SKM-1 treated with dmso at 0.1 percent for 144 hours (cell line): ENCODE results near the gene RBM27.
A peak's percentile ranks its signal among the peaks of the same experiment; 100 is the strongest.
"Not testable (repeated sequence)": the region's sequence is repeated elsewhere in the genome, so short reads cannot be mapped to it uniquely, and the experiment has no call there.

ENCODE experiments used
- DNase-seq: peaks from one replicate; lab custom pipeline; 2025; ENCODE audit not compliant: unreplicated experiment; lab: John Stamatoyannopoulos, UW

The RBM27 gene

GRCh38 chr5:146203011-146203871 is at the start of gene RBM27:
TSS of gene RBM27 (plus strand) at chr5:146203605. CDS start at chr5:146203766, 161 bp downstream.
- DNase-seq: peak; percentile 99

GRCh38 chr5:146158255-146158654 is 45.1 kb upstream of the RBM27 start:
- no peak for DNase-seq

- DNase-seq: no peak
Observed at GRCh38 chr5:146164382-146164781, 39.0 kb upstream of the RBM27 start.

GRCh38 chr5:146165460-146165859 is 37.9 kb upstream of the RBM27 start:
- no peak for DNase-seq

GRCh38 chr5:146165903-146166302 is 37.5 kb upstream of the RBM27 start:
- DNase-seq: no peak

GRCh38 chr5:146169076-146169475 is 34.3 kb upstream of the RBM27 start:
- no peak for DNase-seq

GRCh38 chr5:146173049-146173448 is 30.4 kb upstream of the RBM27 start:
- not testable (repeated sequence) for DNase-seq

GRCh38 chr5:146173597-146173996 is 29.8 kb upstream of the RBM27 start:
- DNase-seq: no peak

GRCh38 chr5:146176805-146177204 is 26.6 kb upstream of the RBM27 start:
- DNase-seq: no peak

GRCh38 chr5:146179696-146180095 is 23.7 kb upstream of the RBM27 start:
- DNase-seq: no peak

GRCh38 chr5:146183403-146183802 is 20.0 kb upstream of the RBM27 start:
- DNase-seq: not testable (repeated sequence)

- no peak for DNase-seq
Observed at GRCh38 chr5:146185161-146185560, 18.2 kb upstream of the RBM27 start.

GRCh38 chr5:146188358-146188757 is 15.0 kb upstream of the RBM27 start:
- DNase-seq: no peak

- DNase-seq: no peak
Observed at GRCh38 chr5:146192571-146193043, 10.8 kb upstream of the RBM27 start.

- DNase-seq: no peak
Observed at GRCh38 chr5:146193285-146193684, 10.1 kb upstream of the RBM27 start.

GRCh38 chr5:146194997-146195396 is 8.4 kb upstream of the RBM27 start:
- not testable (repeated sequence) for DNase-seq

GRCh38 chr5:146196459-146197048 is 6.9 kb upstream of the RBM27 start:
- DNase-seq: no peak

- DNase-seq: no peak
Observed at GRCh38 chr5:146199176-146199815, 4.1 kb upstream of the RBM27 start.

- not testable (repeated sequence) for DNase-seq
Observed at GRCh38 chr5:146201795-146202194, 1.6 kb upstream of the RBM27 start.

GRCh38 chr5:146203872-146204192 is 427 bp downstream of the RBM27 start:
- DNase-seq: no peak

GRCh38 chr5:146205499-146206202 is 2.2 kb downstream of the RBM27 start:
- DNase-seq: no peak
